A549 (cell line): ENCODE measurements around the gene WFDC5.

Experiments used
- HOXA7 ChIP-seq: fragments of 250-450 bp; sonication (Bioruptor Pico); IDR thresholded peaks from 2 replicates; pipeline ENCODE4 v1.5.0; 2020; ENCODE audit warnings: mild to moderate bottlenecking, moderate library complexity
- MAFK ChIP-seq: fragments of 450-650 bp; IDR thresholded peaks from 2 replicates; pipeline ENCODE4 v1.6.1; 2014; ENCODE audit not compliant: partially characterized antibody
- ZNF302 ChIP-seq: fragments of 250-450 bp; sonication (Bioruptor Pico); IDR thresholded peaks from 2 replicates; pipeline ENCODE4 v1.9.0; 2021; ENCODE audit warnings: inconsistent platforms, mild to moderate bottlenecking, moderate library complexity

DNA sequence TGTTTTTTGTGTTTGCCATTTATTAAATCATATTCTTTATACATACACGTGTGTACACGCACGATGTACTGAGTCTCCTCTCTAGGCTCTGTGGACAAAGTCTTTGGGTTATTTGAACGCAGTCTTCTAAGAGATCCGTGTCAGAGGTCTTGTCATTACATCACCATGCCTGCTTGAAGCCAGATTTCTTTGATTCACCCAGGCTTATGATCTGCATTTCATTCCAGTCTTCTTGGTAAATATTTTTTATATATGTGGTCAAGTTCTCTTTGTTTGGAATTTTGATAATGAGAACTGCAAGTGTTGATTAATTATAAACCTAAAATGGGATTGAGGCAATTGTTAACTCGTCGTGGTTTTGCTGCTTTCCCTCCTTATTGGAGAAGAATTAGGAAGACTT, 48.6 kb downstream of the WFDC5 start:
- TF ChIP-seq ZNF302 (CRISPR knock-in tag) (no peak), MAFK (no peak), HOXA7 (CRISPR knock-in tag) (no peak)
